Activated CD8-positive, alpha-beta memory T cell treated with anti-CD3 and anti-CD28 coated beads for 4 hours (primary cell): Measurements from ENCODE around the gene CACNA1D.

ENCODE experiments used
- DNase-seq, 2 donors: peaks; one replicate each; pipeline ENCODE4 v3.0.0-alpha.2; 2020; ENCODE audit warnings: low read depth in 2 of 2

CACNA1D gene

DNA sequence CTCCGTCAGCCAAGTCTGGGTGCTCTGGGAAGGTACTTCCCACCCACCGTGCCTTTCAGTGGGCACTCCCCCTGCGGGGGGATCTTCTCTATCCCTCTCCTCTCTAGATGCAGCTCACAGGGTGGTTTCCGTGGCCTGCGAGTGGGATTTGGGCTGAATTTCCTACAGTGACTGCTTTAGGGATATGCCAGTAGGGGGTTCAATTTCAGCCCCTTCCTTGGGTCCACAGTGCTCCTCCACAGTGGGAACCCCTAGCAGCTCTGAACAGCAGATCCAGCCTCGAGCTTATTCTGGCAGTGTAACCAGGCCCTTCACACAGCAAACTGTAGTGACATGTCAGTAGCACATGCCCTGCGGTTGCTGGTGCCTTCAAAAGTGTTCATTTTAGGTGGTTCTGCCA lies 196.1 kb downstream of the CACNA1D start:
- no peak for DNase-seq

DNA sequence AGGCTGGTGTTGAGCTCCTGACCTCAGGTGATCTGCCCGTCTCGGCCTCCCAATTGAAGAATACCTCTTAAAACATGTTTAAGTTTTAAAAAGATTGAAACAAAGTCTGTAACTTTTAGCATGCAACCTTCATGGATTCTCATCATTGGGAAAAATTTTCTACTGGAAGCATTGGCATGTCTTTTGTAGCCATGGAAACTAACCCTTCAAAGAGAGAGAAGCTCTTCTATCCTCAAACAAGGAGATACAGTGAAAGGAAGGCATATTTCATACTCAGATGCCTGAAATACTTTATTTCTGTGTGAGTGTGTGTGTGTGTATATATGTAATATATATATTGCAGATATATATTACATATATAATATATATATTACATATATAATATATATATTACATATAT lies 196.9 kb downstream of the CACNA1D start:
- DNase-seq = no peak

DNA sequence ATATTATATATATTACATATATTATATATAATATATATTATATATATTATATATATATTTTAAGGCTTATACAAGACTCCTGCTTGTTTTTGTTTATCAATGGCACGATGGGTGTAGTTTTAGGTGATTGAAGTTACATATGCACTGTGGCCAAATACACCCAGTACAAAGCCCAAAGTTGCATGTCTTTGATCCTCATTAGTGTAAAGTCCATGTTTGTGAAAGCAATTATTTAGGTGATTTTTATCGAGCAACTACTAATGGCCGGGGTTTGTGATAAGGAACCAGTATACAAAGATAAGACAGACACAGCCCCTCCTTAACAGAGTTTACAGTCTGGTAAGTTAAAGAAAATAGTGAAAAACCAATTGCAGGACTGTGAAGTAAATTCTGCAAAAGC lies 197.5 kb downstream of the CACNA1D start:
- no peak for DNase-seq

DNA sequence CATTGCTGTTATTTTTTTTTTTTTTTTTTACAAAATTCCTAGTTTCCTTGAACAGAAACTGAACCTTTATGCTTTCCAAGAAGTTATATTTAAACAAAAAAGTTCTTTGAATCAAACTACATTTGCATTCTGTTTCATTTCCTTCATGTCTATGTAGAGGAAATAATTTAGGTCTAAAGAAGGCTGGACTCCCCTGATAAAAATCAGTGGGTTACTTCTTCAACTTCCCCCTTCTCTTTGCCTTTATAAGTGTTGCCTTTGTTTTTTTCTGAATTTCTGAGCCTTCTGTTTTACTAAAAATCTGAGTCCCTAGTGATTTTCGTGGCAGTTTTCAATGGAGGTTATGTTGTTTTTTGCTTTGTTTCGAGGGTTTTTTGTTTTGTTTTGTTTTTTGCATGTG lies 199.0 kb downstream of the CACNA1D start:
- DNase-seq = no peak

DNA sequence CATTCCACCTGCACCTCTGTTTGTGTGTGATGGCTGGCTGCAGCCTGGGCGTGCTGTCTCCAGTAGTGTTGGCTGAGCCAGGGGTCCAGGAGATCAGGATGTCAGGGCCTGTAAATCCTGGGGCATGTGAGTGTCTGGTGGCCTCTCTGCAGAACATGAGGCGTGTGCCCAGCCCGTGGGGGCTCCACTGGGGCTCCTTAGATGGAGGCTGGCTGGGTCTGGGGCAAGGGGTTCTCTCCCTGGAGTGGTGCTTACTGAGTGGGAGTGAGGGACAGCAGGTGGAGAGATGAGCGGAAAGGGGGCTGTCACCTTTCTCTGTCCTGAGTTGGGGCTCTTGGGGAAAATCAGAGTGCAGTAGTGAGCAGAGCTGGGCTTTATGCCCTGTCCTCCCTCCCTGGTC lies 199.6 kb downstream of the CACNA1D start:
- DNase-seq = no peak

DNA sequence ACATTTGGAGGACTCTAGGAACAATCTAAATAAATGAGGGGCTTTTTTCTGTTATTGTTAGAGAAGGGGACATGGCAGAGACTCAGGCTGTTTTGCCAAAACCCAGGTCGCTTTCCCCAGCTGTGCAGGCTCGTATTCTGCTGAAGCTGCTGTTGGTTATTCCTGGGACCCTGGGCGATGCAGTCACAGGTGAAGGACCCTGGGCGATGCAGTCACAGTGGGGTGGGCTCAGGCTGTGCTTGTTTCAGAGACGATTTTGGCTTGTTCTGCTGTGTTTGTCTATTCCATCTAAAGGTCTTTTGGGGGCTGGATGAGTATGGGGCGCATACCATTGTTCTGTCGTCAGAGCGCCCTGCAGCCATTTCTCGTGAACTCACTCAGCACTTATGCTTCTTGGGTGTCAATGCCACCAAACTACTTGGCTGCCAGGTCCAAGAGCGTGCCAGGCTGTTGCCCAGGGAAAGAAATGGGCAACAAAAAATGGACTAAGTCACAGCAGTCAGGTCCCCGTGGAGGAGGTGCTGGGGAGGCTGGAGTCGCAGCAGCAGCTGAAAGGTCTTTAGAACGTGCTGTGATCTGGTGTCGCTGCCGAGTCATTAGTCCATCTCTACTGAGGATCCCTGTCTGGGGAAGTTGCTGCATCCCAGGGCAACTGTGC lies 200.4 kb downstream of the CACNA1D start:
- DNase-seq = no peak

DNA sequence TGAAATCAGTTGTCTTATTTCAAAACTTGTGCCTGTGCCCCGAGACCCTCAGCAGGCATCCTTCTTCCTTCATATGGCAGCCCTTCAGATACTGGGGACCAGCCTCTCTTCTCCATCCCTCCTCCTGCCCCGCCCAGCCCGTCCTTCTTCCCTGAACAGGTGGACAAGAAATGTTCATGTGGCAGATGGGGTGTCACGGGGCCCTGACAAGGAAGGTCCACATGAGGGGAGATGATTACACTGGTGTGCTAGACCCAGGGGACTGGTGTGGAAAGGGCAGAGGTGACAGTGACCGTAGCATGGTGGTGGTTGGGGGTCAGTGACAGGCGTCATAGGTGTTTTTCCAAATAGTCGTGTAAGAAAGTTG lies 200.9 kb downstream of the CACNA1D start:
- no peak for DNase-seq

DNA sequence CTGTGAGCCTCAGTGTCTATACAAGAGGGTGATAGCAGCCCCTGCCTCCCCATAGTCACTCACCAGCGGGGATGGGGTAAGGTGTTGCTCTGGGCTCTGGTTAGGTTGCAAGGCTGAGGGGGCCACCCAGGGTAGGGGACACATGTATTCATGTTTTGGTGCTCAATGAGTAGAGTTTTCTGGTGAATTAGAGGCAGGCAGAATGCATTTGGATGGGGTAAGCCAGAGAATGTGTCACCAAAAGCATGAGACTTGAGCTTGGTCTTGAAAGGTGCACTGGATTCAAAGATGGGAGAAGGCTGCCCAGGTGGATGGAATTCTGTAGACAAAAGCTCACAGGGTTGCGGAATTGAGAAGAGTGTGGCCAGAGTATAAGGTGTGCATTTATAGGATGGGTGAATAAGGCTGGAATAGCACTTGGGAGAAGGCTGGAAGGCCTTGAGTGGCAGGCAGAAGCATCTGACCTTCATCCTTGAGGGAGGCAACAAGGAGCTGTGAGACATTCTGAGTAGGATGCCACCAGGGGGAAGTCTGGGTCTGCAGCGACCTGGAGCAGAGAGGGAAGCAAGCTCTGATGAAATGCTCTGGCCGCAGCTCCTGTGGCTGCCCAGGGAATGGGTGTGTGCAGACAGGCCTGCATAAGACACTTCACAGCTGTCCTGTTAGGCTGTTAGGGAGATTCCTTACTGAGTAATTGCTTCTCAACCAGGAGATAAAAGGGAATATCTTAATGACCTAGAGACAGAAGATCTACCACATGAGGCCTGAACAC lies 202.2 kb downstream of the CACNA1D start:
- no peak for DNase-seq

DNA sequence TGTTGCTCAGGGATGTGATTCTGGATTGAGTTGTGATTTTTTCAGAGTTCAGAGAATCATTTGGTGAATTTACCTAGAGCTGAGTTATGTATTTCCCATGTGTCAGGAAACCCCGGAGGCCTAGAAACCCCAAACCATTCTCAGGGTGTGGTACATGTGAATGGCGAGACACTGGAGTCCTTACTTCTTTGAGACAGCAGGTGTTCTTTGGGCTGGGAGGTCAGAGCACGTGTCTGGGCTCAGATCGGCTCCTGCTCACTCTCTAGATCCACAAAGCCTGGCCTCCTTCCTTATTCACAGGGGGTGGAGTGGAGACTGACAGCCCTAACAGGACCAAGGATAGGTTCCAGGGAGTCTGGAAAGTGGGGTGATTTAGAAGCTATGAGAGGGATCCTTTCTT lies 206.0 kb downstream of the CACNA1D start:
- no peak for DNase-seq

DNA sequence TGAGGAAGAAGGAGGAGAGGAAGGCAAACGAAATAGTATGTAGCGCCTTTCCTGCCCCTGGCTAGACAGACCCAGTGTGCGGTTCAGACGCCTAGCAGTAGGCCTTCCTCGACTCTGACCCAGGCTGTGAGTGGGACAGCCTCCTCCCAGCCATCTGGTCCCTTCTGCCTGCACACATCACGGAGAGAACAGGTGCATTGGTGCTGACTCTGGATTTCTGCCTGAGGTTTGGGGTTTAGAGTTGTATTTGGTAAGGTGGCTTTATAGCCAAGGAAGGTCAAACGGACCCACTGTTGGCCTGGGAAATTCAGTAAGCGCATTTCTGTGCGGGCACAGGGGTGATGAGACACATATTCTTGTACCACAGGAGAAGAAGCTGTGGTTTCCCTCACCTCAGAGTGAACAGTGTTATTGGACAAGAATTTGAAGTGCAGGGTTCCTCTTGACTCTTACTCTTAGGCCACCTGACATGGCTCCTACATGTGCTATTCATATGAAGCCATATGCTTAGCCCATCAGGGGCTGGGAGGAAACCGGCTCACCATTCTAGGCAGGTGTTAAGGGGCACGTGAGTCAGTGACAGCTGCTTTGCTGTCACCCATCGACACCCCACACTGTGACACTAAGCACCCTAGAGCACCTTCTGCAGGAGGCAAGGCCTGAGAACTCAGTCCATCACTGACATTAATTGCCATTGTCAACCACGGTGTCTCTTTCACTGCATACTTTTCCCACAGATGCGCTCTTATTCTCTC lies 208.5 kb downstream of the CACNA1D start:
- no peak for DNase-seq

DNA sequence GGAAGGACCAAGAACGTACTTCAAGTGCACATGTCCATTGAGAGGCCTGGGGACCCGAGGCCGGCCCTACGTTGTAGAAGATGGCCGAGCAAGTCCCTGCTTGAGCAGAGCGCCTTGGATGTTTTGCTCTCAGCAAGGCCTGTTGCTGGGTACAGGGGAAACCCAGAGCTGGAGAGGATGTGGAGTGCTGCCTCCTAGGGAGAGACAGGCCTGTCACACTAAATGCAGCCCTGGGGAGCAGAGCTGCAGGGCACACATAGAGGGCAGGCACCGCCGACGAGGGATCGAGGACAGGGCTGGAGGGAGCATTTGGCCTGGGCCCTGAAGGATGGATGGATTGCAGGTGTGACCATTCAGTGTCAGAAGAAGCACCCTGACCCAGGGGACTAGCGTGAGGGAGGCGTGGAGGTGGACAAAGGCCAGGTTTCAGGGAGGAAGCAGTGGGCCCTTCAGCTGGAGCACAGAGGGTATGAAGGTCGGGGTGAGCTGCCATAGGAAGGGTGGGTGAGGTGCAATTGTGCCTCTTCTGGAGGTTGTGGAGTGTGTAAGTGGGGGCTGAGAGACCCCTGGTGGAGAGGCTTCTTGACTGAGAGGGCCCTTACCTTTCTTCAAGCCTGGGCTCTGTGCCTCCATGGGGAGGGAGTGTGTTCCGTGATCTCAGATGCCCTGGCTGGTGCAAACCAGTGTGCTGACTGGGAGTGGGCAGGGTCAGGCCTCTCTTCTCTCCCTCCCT lies 209.4 kb downstream of the CACNA1D start:
- no peak for DNase-seq

DNA sequence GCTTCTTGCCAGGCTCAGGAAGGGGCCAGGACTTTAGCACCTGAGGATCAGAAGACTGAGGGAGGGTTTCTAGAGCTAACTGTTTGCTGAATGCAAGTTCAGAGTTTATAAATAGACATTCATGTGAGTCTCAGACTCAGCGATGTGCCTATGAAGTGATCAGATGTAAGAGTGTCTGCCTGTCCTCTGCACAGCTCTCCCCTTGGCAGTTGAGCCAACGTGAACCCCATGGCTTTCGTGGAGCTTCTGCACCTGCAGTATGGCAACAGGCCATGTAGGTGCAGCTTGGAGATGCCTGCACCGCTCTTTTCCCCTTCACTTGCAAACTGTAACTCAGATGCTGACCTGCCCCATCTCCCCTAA lies 209.9 kb downstream of the CACNA1D start:
- DNase-seq = no peak

DNA sequence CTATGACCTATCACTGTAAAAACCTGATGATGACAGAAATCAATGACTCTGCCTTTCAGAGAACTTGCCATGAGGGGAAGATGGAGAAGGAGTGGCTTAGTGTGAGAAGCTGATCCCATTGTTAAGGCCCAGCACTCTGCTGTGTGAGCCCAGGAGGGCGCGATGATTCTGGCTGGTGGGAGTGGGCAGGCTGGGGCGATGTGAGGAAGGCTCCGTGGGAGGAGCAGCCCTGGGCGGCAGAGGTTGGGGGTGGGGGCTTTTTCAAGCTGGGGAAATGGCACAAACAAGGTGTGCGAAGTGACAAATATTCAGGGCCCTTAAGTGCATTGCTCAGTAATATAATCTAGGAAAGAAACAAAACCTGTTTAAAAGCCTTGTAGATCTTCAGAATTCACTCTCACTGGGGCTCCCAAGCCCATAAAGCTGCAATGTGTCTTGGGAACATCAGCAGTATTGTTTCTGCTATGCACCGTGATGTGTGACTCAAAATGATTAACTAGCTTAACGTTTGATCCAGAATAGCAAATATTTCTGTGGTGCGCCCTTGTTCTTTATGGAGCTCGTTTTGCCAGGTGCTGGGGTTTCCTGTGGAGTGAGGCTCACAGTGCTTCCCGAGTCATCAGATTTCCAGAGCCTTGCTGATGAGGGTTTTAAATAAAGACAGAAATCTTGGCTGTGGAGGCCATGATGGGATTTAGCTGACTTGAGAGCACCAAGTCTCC lies 210.8 kb downstream of the CACNA1D start:
- no peak for DNase-seq

DNA sequence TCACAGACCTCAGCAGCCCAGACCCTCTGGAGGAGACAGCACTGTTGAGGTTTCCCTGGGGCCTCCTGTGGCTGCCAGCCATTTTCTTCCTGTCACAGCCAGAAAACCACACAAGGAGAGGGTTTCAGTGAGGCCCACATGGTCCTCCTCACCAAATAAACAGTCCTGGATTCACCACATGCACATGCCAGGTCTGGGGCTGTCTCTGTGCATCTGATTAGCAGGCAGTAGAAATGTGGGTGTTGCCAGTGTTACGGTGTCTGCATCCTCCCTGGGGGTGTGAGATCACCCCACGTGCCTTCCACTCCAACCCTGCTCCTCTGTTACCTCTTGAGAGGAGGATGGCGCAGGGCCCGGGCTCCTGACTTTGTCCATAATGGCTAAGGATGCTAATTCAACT lies 211.4 kb downstream of the CACNA1D start:
- DNase-seq = no peak

DNA sequence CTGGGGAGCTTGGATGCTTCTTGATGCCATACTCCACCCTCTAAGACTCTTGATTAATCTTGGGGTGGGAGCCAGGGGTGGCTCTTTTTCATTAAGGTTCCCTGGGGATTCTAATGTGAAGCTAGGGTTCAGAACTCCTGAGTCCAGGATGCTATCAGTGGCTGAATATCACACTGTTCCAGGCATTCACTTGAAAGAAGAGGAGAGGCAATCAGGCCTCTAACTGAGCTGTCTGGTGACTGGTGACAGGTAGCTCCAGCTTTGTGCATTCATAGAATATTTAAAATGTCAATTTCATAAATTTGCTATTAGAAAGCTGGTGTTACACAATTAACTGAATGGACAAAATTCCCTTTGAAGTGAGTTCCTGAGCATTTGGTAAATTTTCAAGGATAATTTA lies 212.8 kb downstream of the CACNA1D start:
- no peak for DNase-seq

DNA sequence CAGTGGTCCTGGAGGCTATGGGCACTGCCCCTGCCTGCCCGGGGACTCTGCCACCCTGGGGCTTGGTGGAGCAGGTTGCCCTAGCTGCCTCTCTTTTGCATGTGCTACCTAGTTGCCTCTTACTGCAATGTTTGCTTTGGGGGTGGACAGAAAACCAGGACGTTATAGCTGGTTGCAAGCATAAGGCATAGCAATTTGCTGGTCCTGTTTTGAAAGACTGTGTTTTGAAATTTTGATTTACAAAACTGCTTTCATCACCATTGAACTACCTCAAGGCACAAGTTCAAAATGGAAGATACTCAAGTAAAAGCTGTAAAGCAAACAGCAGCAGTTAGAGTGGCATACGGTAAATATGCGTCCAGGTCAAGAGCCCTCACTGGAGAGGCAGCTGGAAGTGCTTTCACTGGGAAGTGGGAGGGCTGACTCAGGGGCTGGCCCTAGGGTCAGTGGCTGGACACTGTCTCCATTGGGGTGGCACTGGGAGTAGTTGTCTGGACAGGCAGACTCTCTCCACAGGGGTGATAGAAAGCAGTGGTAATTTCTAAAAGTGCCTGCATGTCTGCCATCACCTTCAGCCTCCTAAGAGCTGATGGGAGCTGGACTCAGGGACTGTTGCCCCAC lies 213.7 kb downstream of the CACNA1D start:
- DNase-seq = no peak

DNA sequence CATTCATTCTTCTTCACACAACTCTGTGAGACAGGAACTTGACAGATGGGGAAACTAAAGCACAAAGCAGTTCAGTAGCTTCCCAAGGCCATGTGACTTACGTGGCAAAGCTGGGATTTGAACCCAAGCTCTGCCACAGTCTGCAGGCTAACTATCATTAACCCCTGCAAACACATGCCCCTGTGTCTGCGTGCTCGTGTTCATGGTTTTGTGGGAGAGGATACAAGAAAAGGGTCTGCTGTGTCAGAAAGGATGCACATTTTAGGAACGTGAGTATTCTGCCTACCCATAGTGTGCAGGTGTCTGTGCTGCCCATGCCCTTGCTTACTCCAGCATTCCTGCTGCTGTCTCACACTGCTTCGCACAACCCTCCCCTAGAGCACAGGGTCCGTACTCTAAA lies 214.8 kb downstream of the CACNA1D start:
- DNase-seq = no peak

DNA sequence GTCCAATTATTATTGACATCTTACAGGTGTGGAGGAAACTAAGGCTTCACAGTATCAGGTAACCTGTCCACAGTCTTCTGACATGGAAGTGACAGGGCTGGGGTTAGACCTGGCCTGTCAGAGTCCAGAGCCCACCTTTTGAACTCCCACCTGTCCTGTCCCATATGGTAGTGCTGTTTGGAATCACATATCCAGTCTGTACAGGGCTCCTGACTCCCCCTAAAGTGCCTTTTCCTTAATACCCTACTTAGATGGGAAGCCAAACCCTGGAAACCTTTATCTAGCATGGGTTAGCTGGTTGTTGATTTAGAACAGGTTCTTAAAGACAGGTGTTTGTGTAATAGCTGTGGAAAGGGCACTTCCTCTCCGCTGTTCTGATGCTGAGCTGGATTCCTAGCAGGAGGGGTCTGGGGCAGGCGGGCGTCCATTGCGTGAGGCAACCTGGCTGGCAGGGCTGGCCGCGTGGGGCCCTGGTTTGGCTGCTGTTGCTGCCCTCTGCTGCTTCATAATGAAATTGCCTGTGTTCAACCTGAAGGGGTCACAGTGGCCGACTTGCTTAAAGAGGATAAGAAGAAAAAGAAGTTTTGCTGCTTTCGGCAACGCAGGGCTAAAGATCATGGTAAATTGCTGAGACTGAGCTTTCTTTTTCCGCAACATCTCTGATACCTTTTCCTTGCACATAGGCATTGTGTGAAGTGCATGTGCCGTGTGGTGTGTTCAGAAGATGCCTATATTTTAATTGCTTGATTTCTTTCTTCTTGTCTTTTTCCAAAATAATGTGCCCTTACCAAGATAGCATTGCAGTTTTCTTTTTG lies 215.7 kb downstream of the CACNA1D start:
- peak in 1 of 2 donors; percentile 38 for DNase-seq

DNA sequence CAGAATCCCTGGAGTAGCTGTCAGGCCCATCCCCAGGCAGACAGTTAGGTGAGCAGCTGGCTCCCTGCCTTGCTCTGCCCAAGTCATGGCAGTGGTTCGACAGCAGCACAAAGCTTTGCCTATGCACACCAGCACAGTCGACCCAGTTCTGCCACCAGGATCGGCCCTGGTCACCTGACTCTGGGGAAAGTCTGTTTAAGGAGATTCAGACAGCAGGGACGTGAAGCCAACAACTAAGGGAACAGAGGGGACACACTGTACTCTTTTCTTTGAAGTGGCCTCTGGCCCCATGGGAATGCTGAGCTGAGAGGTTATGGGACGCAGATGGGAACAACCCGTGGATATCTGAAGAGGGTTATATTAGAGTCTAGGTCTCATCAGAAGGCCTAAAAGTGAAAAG lies 217.0 kb downstream of the CACNA1D start:
- DNase-seq = no peak

DNA sequence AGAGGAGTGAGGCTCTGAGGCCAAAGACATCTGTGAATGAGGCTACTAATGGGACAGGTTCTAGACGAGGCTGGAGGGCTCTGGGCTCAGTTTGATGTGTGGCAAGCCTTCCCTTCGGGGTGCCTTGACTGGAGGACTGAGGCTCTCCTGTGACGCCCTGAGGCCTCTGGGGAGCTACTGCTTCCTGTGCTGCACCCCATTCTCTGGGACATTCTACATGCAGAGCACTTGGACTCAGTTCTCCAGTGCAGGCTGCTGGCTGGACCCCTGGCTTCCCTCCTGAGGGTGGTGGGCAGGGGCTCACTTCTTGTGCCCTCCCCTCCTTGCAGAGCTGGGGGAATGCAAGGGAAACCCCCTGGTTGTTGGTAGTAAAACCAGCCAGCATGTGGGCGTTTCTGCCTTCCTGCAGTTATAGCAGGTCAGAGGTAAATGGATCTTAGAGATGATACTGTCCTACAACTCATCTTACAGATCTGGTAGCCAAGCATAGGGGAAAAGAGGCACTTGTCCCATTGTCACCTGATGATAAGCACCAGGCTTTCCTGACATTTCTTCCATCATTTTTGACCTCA lies 218.5 kb downstream of the CACNA1D start:
- DNase-seq = no peak
